Body of pancreas (tissue), 4 donors: ENCODE results near the gene TTLL10. TPM values are rescaled to one million over a fixed set of nuclear protein-coding genes. Genes with fewer than 3 reads are reported as not detected.

Experiments used
- ATAC-seq: fragments of 150-250 bp; one replicate; pipeline ENCODE4 v1.9.1; 2016
- DNase-seq, 4 donors: peaks; one replicate each; pipeline ENCODE4 v3.0.0-alpha.2; 2019
- H3K27ac ChIP-seq, 4 donors: fragments of 200-600 bp; sonication (generic); 1 replicate in 3 of 4; 2 replicates in 1 of 4; pipeline versions ENCODE4 v1.5.1 to v1.6.1; 2016 to 2019; ENCODE audit warnings: mild to moderate bottlenecking in 1 of 4, mixed read lengths in 1 of 4, moderate library complexity in 1 of 4
- H3K27me3 ChIP-seq, 2 donors: fragments of 200-600 bp; sonication (generic); one replicate each; pipeline ENCODE4 v1.6.0; 2016; ENCODE audit warnings: mild to moderate bottlenecking in 1 of 2
- H3K36me3 ChIP-seq, 2 donors: fragments of 200-600 bp; sonication (generic); replicated peaks in 1 of 2; 2 replicates each; pipeline ENCODE4 v1.5.1; 2016; ENCODE audit warnings: low read depth in 2 of 2; ENCODE audit not compliant: insufficient read depth in 1 of 2
- H3K4me1 ChIP-seq: fragments of 200-600 bp; sonication (generic); one replicate; pipeline ENCODE4 v1.6.0; 2016
- H3K4me3 ChIP-seq, 2 donors: fragments of 200-600 bp; sonication (generic); 1 replicate in 1 of 2; 2 replicates in 1 of 2; pipeline ENCODE4 v1.5.1; 2016 to 2019
- H3K9me3 ChIP-seq, 3 donors: fragments of 200-600 bp; sonication (generic); 1 replicate in 2 of 3; 2 replicates in 1 of 3; pipeline ENCODE4 v1.5.1; 2016
- POLR2A ChIP-seq, 3 donors: fragments of 450-650 bp; IDR thresholded peaks; one replicate each; pipeline ENCODE4 v1.6.1; 2016; ENCODE audit warnings: antibody characterized with exemption in 3 of 3, mild to moderate bottlenecking in 2 of 3
- WGBS, 2 donors: methylation state at CpG; one replicate each; pipeline ENCODE4 v1.1.5; 2017; 5-methylcytosine and 5-hydroxymethylcytosine counted together
- intact Hi-C: fragments of 100-400 bp; cut with DNase I; formaldehyde crosslinking; loops from one replicate; pipeline ENCODE4 v1.15.1; 2023
- total RNA-seq, 2 donors: library from RNA; depleted of rRNA; stranded (reverse); fragments of >200 nt; gene quantifications; one replicate each; pipeline ENCODE4 v1.1.0, GENCODE V29; 2016
- TF ChIP-seq, protein P1 (sequence below), 7 experiments: fragments of 450-650 bp in 4 of 7; fragments of 200-600 bp in 3 of 7; sonication (generic) in 3 of 7; IDR thresholded peaks; one replicate each; pipeline ENCODE4 v1.5.1; 2016 to 2019; ENCODE audit warnings: antibody characterized with exemption in 7 of 7

Gene TTLL10
- total RNA-seq, 2 donors from 2014 or later, result 0.66 to 0.78 TPM

GRCh38 chr1:1161683-1162079 is 12.0 kb upstream of the TTLL10 start:
- 80% methylated on average over 1 to 17 of the region's 17 CpGs for WGBS, 2 donors
- Histone ChIP-seq H3K4me1 (peaks cover 49% of the 10 kb centered on the region), H3K27ac (peak overlapping the region; percentile 89 to 97 (median 94)), H3K27me3 (no peaks in the 10 kb centered on the region), H3K4me3 (no peak overlapping the region), H3K36me3 (no peaks in the 10 kb centered on the region), H3K9me3 (no peaks in the 10 kb centered on the region)
- intact Hi-C loops, result no loop called here
- DNase-seq (no peak), ATAC-seq (no peak)
- TF ChIP-seq, protein P1, sequence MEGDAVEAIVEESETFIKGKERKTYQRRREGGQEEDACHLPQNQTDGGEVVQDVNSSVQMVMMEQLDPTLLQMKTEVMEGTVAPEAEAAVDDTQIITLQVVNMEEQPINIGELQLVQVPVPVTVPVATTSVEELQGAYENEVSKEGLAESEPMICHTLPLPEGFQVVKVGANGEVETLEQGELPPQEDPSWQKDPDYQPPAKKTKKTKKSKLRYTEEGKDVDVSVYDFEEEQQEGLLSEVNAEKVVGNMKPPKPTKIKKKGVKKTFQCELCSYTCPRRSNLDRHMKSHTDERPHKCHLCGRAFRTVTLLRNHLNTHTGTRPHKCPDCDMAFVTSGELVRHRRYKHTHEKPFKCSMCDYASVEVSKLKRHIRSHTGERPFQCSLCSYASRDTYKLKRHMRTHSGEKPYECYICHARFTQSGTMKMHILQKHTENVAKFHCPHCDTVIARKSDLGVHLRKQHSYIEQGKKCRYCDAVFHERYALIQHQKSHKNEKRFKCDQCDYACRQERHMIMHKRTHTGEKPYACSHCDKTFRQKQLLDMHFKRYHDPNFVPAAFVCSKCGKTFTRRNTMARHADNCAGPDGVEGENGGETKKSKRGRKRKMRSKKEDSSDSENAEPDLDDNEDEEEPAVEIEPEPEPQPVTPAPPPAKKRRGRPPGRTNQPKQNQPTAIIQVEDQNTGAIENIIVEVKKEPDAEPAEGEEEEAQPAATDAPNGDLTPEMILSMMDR (IDR thresholded peaks at IDR 0.05), result no peak
- TF ChIP-seq POLR2A (IDR thresholded peaks at IDR 0.05), result no peak

DNA sequence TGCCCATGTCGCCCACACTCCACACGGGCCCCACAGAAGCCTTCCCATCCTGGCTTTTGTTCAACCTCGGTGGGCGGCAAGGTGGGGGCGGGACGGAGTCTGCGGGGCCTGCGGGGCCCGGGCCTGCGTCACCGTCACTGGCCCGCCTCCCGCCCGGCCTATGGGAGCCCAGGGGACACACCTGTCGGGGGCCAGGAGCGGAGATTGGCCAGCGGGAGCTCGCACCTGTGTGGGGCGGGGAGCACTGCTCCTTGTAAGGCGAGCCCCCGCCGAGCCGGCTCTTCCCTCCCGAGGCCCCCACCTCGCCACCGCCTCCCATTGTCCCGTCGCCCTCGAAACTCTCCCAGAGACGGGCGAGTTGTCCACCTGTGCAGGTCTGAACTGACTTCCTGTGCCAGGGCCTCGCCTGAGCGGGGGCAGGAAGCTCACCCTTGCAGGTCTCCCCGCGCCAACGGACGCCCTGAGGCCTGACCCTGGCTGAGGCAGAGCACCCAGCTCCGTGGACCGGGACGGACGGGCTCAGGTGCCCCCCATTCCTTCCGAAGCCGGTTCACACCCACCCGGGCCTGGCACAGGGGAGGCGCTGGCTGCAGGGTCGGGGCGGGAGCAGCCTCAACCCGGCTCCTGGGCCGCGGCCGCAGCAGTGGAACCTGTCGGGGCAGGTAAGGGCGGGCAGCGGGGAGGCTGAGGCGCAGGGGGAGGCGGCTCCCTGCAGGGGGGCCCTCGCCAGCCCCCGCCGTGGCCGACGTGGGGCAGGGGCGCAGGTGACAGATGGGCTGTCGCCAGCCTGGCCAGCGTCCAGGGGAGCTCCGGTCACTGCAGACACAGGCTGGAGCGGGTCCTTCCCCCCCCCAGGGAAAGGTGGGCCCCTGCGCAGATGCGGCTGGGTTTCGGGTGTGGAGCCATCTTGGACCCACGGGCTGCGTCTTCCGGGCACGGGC is 10.8 kb upstream of the TTLL10 start:
- 17 to 20% methylated on average over 3 to 63 of the region's 73 CpGs for WGBS, 2 donors
- DNase-seq, result peak; percentile 89 to 96 (median 95)
- Histone ChIP-seq H3K36me3 (no peaks in the 10 kb centered on the region), H3K27ac (peak overlapping the region; percentile 89 to 97 (median 94)), H3K9me3 (no peaks in the 10 kb centered on the region), H3K27me3 (no peaks in the 10 kb centered on the region), H3K4me3 (peak overlapping the region; percentile 40 to 61), H3K4me1 (peaks cover 57% of the 10 kb centered on the region)
- ATAC-seq, result peak; percentile 72
- TF ChIP-seq, protein P1 (IDR thresholded peaks at IDR 0.05), result no peak
- TF ChIP-seq POLR2A (IDR thresholded peaks at IDR 0.05), result peak; percentile 93 to 98 (median 97)
- intact Hi-C loops, result no loop called here

GRCh38 chr1:1163538-1164070 is 10.1 kb upstream of the TTLL10 start:
- peak overlapping the region; percentile 40 to 61 for H3K4me3 ChIP-seq
- intact Hi-C loops, result no loop called here
- no peaks in the 10 kb centered on the region for H3K9me3 ChIP-seq
- peak overlapping the region; percentile 89 to 97 (median 94) for H3K27ac ChIP-seq
- H3K4me1 ChIP-seq, result peaks cover 57% of the 10 kb centered on the region
- ATAC-seq (peak; percentile 1), DNase-seq (peak in 1 of 4 donors; percentile 36)
- no peaks in the 10 kb centered on the region for H3K27me3 ChIP-seq
- 0 to 11% methylated on average over 11 to 33 of the region's 33 CpGs for WGBS, 2 donors
- H3K36me3 ChIP-seq, result no peaks in the 10 kb centered on the region
- TF ChIP-seq, protein P1 (IDR thresholded peaks at IDR 0.05), result no peak
- TF ChIP-seq POLR2A (IDR thresholded peaks at IDR 0.05), result no peak

GRCh38 chr1:1164361-1164700 is 9.3 kb upstream of the TTLL10 start:
- no peak for TF ChIP-seq POLR2A (IDR thresholded peaks at IDR 0.05)
- TF ChIP-seq, protein P1 (IDR thresholded peaks at IDR 0.05), result no peak
- WGBS, 2 donors, result 19 to 26% methylated on average over 23 to 24 of the region's 26 CpGs
- Histone ChIP-seq H3K4me3 (peak overlapping the region; percentile 40 to 61), H3K4me1 (peaks cover 57% of the 10 kb centered on the region), H3K36me3 (no peaks in the 10 kb centered on the region), H3K27ac (peak overlapping the region; percentile 89 to 97 (median 94)), H3K27me3 (no peaks in the 10 kb centered on the region), H3K9me3 (no peaks in the 10 kb centered on the region)
- ATAC-seq, result no peak
- intact Hi-C loops, result no loop called here
- DNase-seq, result no peak
